ENCODE data around the gene SV2C. TPM values are rescaled to one million over a fixed set of nuclear protein-coding genes. Genes with fewer than 3 reads are reported as not detected.

SV2C gene
- total and polyA plus RNA-seq, 2 donors from 2014 or later, result 0.13 TPM; not detected in 1

GRCh38 chr5:76250463-76250862 lies 167.3 kb downstream of the SV2C start:
- no peak for FAIRE-seq
- no peak overlapping the region for H3K9ac ChIP-seq (ENCODE audit: low read length in 3 of 3)

GRCh38 chr5:76251656-76252055 lies 168.5 kb downstream of the SV2C start:
- H3K4me1 ChIP-seq (ENCODE audit: control insufficient read depth in 2 of 3, insufficient read depth in 2 of 3, low read depth in 1 of 3, low read length in 3 of 3), result peaks cover 0 to 2% (median 0%) of the 10 kb centered on the region in 3 donors
- H3K9me3 ChIP-seq (ENCODE audit: control insufficient read depth in 2 of 3, insufficient read depth in 1 of 3, low read length in 3 of 3), result no peaks in the 10 kb centered on the region
- H3K9ac ChIP-seq (ENCODE audit: low read length in 3 of 3), result no peak overlapping the region
- intact Hi-C loops (cut with DNase I), result no loop called here
- H3K27me3 ChIP-seq (ENCODE audit: control insufficient read depth, insufficient read depth, low read length), result no peaks in the 10 kb centered on the region
- no peaks in the 10 kb centered on the region for H3K36me3 ChIP-seq (ENCODE audit: control insufficient read depth in 2 of 3, insufficient read depth in 3 of 3, low read length in 3 of 3)
- DNase-seq (no peak), FAIRE-seq (no peak)
- H3K4me3 ChIP-seq (ENCODE audit: low read length in 3 of 3), result no peak overlapping the region
- TF ChIP-seq CTCF (IDR thresholded peaks at IDR 0.05; ENCODE audit: borderline replicate concordance, extremely low read depth, insufficient read depth), result no peak
- no peak overlapping the region for H3K27ac ChIP-seq (ENCODE audit: low read depth in 2 of 2, low read length in 2 of 2)

More at GRCh38 chr5:76250463-76250862, 167.3 kb downstream of the SV2C start:
- Histone ChIP-seq H3K4me3 (ENCODE audit: low read length in 3 of 3) (no peak overlapping the region), H3K9me3 (ENCODE audit: control insufficient read depth in 2 of 3, insufficient read depth in 1 of 3, low read length in 3 of 3) (no peaks in the 10 kb centered on the region), H3K36me3 (ENCODE audit: control insufficient read depth in 2 of 3, insufficient read depth in 3 of 3, low read length in 3 of 3) (no peaks in the 10 kb centered on the region), H3K4me1 (ENCODE audit: control insufficient read depth in 2 of 3, insufficient read depth in 2 of 3, low read depth in 1 of 3, low read length in 3 of 3) (no peaks in the 10 kb centered on the region), H3K27ac (ENCODE audit: low read depth in 2 of 2, low read length in 2 of 2) (no peak overlapping the region), H3K27me3 (ENCODE audit: control insufficient read depth, insufficient read depth, low read length) (no peaks in the 10 kb centered on the region)
- no peak for TF ChIP-seq CTCF (IDR thresholded peaks at IDR 0.05; ENCODE audit: borderline replicate concordance, extremely low read depth, insufficient read depth)
- intact Hi-C loops (cut with DNase I), result no loop called here
- DNase-seq, result no peak

- H3K9me3 ChIP-seq (ENCODE audit: control insufficient read depth in 2 of 3, insufficient read depth in 1 of 3, low read length in 3 of 3), result no peaks in the 10 kb centered on the region
- H3K27ac ChIP-seq (ENCODE audit: low read depth in 2 of 2, low read length in 2 of 2), result no peak overlapping the region
- FAIRE-seq, result no peak
- no peaks in the 10 kb centered on the region for H3K36me3 ChIP-seq (ENCODE audit: control insufficient read depth in 2 of 3, insufficient read depth in 3 of 3, low read length in 3 of 3)
- H3K27me3 ChIP-seq (ENCODE audit: control insufficient read depth, insufficient read depth, low read length), result no peaks in the 10 kb centered on the region
- TF ChIP-seq CTCF (IDR thresholded peaks at IDR 0.05; ENCODE audit: borderline replicate concordance, extremely low read depth, insufficient read depth), result no peak
- no peak overlapping the region for H3K9ac ChIP-seq (ENCODE audit: low read length in 3 of 3)
- peaks cover 0 to 2% (median 0%) of the 10 kb centered on the region in 3 donors for H3K4me1 ChIP-seq (ENCODE audit: control insufficient read depth in 2 of 3, insufficient read depth in 2 of 3, low read depth in 1 of 3, low read length in 3 of 3)
- no peak for DNase-seq
- H3K4me3 ChIP-seq (ENCODE audit: low read length in 3 of 3), result no peak overlapping the region
- intact Hi-C loops (cut with DNase I), result no loop called here
Measured at GRCh38 chr5:76252437-76252836, 169.3 kb downstream of the SV2C start.

Data from kidney (tissue), 14 donors.